GM12875 (cell line): ENCODE data around the gene CACHD1.

Experiments used
- H3K4me3 ChIP-seq: one replicate; pipeline ENCODE4 v1.5.1; 2011; ENCODE audit warnings: low read depth, low read length, control low read depth
- CTCF ChIP-seq: IDR thresholded peaks from 2 replicates; pipeline ENCODE4 v1.5.1; 2011; ENCODE audit warnings: low read depth, mild to moderate bottlenecking, control low read depth, inconsistent platforms, low read length, moderate library complexity, borderline replicate concordance; ENCODE audit not compliant: insufficient read depth

The CACHD1 gene

DNA sequence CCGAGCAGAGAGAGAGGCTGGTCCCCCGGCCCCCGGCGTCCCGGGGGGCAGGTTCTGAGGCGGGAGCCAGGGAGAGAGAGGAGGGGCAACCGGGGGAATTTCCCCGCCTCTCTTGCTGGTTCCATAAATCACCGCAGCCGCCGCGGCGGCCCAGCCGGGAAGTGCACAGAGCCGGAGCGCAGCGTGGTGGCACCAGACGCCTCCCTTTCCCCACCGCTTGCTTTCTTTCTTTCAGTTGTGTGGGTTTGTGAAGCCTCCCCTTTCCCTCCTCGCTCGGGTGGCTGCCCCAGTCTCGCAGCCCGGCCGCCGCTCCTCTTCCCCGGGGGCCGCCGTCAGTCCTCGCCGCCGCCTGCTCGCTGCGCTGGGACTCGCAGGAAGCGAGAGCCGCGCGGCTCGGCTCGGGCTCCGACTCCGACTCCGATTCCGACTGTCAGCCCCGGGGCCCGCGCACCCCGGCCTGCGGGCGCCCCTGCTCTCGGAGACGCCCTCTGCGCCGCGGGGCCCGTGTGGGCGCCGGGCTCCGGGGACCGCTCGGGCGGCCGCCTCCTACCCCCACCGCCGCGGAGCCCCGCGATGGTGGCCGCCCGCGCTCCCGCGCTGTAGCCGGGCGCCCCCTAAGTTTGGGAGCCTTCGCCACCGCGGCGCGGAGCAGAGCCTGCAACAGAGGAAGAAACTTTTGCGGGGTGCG lies at the start of gene CACHD1:
Gene CACHD1, plus strand, starts transcription at position 153 of the 688 bp plus-strand sequence. CDS start 616 bp downstream, outside the sequence.
- peak within 1 kb of the TSS; percentile 36 for H3K4me3 ChIP-seq
- no peak for TF ChIP-seq CTCF

DNA sequence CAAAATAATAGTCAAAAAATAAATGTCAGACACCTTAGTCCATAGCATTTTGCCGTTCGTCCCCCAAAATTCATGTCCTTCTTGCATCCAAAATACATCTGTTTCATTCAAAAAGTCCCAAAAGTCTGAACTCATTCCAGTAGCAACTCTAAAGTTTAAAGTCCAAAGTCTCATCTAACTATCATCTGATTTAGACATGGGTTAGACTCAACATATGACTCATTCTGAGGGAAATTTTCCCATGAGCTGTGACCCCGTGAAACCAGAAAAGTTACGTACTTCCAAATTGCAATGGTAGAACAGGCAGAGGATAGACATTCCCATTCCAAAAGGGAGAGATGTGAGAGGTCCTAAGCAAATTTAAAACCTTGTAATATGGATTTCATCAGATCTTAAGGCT lies 48.6 kb upstream of the CACHD1 start:
- no peak overlapping the region for H3K4me3 ChIP-seq
- no peak for TF ChIP-seq CTCF

DNA sequence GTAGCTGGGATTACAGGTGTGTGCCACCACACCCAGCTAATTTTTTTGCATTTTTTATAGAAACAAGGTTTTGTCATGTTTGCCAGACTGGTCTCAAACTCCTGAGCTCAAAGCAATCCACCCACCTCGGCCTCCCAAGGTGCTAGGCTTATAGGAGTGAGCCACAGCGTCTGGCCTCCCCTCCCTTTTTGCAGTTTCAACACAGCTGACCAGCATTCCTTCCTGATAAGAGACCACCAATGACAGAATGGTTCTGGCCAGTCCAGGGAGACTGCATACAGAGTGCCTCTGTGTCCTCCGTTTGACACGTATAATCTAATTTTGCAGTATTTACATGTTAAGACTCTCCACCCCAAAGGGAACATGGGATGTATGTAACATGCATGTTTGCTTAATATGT lies 46.4 kb upstream of the CACHD1 start:
- TF ChIP-seq CTCF, result no peak

GRCh38 chr1:64424412-64424811 lies 45.5 kb upstream of the CACHD1 start:
- no peak for TF ChIP-seq CTCF
- H3K4me3 ChIP-seq, result no peak overlapping the region

More for the DNA sequence above, 46.4 kb upstream of the CACHD1 start:
- no peak overlapping the region for H3K4me3 ChIP-seq

DNA sequence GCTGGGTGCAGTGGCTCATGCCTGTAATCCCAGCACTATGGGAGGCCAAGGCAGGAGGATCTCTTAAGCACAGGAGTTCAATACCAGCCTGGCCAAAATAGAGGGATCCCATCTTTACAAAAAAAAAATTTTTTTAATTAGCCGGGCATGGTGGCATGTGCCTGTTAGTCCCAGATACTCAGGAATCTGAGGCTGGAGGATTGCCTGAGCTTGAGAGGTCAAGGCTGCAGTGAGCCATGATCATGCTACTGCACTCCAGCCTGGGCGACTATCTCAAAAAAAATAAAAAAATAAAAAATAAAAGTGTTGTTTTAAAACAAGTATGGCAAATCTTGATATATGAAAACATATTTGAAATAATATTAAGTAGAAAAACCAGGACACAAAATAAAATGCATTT lies 44.4 kb upstream of the CACHD1 start:
- no peak for TF ChIP-seq CTCF

GRCh38 chr1:64426681-64427080 lies 43.2 kb upstream of the CACHD1 start:
- no peak overlapping the region for H3K4me3 ChIP-seq
- TF ChIP-seq CTCF, result no peak

More for the DNA sequence above, 44.4 kb upstream of the CACHD1 start:
- H3K4me3 ChIP-seq, result no peak overlapping the region

GRCh38 chr1:64427879-64428278 lies 42.0 kb upstream of the CACHD1 start:
- no peak overlapping the region for H3K4me3 ChIP-seq
- no peak for TF ChIP-seq CTCF
